ENCODE measurements around the gene SNX25. TPM values are rescaled to one million over a fixed set of nuclear protein-coding genes. Genes with fewer than 3 reads are reported as not detected.

Gene SNX25
- polyA plus RNA-seq, 1 experiment, result 11.7 TPM

DNA sequence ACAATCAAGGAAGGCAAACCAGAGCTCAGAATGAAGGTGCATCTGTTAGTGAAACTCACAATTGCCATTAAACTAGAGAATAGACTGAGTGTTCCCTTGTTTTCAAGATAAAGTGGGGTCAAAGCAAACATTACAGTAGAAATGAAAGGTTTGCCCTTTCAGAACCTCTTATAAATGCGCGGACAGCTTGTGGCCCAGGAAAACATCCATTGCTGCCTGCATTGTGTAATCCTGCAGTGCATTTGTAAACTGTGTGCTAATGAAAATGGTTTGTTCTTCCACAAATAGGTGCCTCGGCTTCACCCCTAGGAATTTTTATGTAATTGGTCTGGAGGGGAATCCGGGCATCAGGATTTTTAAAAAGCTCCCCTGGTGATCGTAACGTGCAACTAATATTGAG, 62.8 kb downstream of the SNX25 start:
- ChIA-PET CTCF (interaction anchor here (0.6 to 1.9 kb wide), 2 partner anchors 12 to 20 kb away, joined by 3 to 5 read pairs; no protein-coding TSS in a partner anchor), POLR2A (no interaction called here)
- DNase-seq (ENCODE audit: low read depth), result no peak
- Histone ChIP-seq H3K4me3 (ENCODE audit: low read depth, low read length) (no peak overlapping the region), H3K27me3 (ENCODE audit: control insufficient read depth, insufficient read depth, low read length) (no peaks in the 10 kb centered on the region), H3K36me3 (ENCODE audit: control insufficient read depth, insufficient read depth, low read length) (no peaks in the 10 kb centered on the region; the same call in 1 of the 2 replicates)
- TF ChIP-seq, protein P1, sequence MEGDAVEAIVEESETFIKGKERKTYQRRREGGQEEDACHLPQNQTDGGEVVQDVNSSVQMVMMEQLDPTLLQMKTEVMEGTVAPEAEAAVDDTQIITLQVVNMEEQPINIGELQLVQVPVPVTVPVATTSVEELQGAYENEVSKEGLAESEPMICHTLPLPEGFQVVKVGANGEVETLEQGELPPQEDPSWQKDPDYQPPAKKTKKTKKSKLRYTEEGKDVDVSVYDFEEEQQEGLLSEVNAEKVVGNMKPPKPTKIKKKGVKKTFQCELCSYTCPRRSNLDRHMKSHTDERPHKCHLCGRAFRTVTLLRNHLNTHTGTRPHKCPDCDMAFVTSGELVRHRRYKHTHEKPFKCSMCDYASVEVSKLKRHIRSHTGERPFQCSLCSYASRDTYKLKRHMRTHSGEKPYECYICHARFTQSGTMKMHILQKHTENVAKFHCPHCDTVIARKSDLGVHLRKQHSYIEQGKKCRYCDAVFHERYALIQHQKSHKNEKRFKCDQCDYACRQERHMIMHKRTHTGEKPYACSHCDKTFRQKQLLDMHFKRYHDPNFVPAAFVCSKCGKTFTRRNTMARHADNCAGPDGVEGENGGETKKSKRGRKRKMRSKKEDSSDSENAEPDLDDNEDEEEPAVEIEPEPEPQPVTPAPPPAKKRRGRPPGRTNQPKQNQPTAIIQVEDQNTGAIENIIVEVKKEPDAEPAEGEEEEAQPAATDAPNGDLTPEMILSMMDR (IDR thresholded peaks at IDR 0.05; ENCODE audit: insufficient read depth, low read depth, low read length), result no peak

DNA sequence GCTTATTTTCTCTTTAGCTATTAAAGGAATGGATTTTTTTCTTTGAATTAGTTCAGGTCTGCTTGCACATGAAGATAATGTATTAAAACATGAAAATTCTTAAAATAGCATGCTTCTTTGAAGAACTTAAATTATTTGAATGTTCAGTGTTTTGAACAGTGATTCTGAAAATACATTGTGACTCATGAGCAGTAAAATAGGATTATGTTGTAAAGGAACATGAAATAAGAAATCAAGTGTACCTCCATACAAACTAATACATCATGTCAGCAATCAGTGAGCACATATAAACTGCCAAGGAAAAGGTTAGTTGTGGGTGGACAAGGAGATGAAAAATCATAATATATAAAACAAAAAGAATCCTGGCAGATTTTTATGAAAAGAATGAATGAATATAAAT, 66.1 kb downstream of the SNX25 start:
- Histone ChIP-seq H3K36me3 (ENCODE audit: control insufficient read depth, insufficient read depth, low read length) (no peaks in the 10 kb centered on the region; the same call in 1 of the 2 replicates), H3K27me3 (ENCODE audit: control insufficient read depth, insufficient read depth, low read length) (no peaks in the 10 kb centered on the region), H3K4me3 (ENCODE audit: low read depth, low read length) (no peak overlapping the region)
- POLR2A ChIA-PET, result no interaction called here
- DNase-seq (ENCODE audit: low read depth), result no peak
- CTCF ChIA-PET, result interaction anchor here (0.6 to 1.6 kb wide), 2 partner anchors 9 to 866 kb away, joined by 3 to 5 read pairs; no protein-coding TSS in a partner anchor
- TF ChIP-seq, protein P1 (IDR thresholded peaks at IDR 0.05; ENCODE audit: insufficient read depth, low read depth, low read length), result no peak

GRCh38 chr4:185276036-185276435, 66.6 kb downstream of the SNX25 start:
- no peak overlapping the region for H3K4me3 ChIP-seq (ENCODE audit: low read depth, low read length)
- no peaks in the 10 kb centered on the region; the same call in 1 of the 2 replicates for H3K36me3 ChIP-seq (ENCODE audit: control insufficient read depth, insufficient read depth, low read length)
- POLR2A ChIA-PET, result no interaction called here
- DNase-seq (ENCODE audit: low read depth), result no peak
- CTCF ChIA-PET, result no interaction called here
- no peaks in the 10 kb centered on the region for H3K27me3 ChIP-seq (ENCODE audit: control insufficient read depth, insufficient read depth, low read length)
- TF ChIP-seq, protein P1 (IDR thresholded peaks at IDR 0.05; ENCODE audit: insufficient read depth, low read depth, low read length), result no peak

DNA sequence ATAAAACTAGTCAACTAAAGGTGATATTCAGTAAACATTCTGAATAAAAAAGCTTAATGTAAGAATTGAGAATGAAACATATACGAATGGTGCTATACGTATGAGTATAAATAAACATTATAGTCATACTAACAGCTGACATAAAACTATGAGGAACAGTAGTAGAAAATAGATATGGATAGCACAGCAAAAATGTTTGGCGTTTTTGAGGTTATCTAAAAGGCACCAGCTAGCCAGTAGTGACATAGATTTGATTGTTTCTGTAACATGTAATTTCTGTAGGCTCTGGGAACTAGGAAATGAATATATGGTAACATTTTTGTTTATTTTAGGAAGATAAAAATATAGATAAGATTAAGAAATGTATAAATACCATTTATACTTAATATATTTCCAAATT, 69.3 kb downstream of the SNX25 start:
- CTCF ChIA-PET, result no interaction called here
- no peak for DNase-seq (ENCODE audit: low read depth)
- Histone ChIP-seq H3K4me3 (ENCODE audit: low read depth, low read length) (no peak overlapping the region), H3K27me3 (ENCODE audit: control insufficient read depth, insufficient read depth, low read length) (no peaks in the 10 kb centered on the region), H3K36me3 (ENCODE audit: control insufficient read depth, insufficient read depth, low read length) (no peaks in the 10 kb centered on the region)
- POLR2A ChIA-PET, result no interaction called here
- TF ChIP-seq, protein P1 (IDR thresholded peaks at IDR 0.05; ENCODE audit: insufficient read depth, low read depth, low read length), result no peak

DNA sequence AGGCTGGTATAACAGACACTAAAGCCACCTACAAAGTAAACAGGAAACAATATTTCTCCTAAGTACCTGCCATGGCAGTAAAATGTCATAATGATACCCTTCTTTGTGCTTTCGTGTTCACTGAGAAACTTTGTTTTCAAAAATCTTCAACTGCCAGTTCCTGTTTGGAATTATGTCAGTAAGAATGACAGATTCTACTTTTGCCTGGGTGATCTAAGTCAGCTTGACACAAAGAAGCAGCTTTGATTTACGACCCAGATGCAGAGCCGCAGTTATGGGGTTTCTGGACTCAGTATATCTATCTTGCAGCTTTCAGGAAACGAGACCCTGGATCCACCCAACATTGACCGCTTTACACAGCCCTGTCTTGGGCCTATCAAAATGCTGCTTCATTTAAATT, 71.2 kb downstream of the SNX25 start:
- CTCF ChIA-PET, result no interaction called here
- H3K4me3 ChIP-seq (ENCODE audit: low read depth, low read length), result no peak overlapping the region
- TF ChIP-seq, protein P1 (IDR thresholded peaks at IDR 0.05; ENCODE audit: insufficient read depth, low read depth, low read length), result no peak
- no peak for DNase-seq (ENCODE audit: low read depth)
- POLR2A ChIA-PET, result no interaction called here
- H3K27me3 ChIP-seq (ENCODE audit: control insufficient read depth, insufficient read depth, low read length), result no peaks in the 10 kb centered on the region
- no peaks in the 10 kb centered on the region for H3K36me3 ChIP-seq (ENCODE audit: control insufficient read depth, insufficient read depth, low read length)

Data from BJ (cell line).